Prostate gland (tissue), 2 donors: ENCODE data around the gene CTNND2.

ENCODE experiments used
- CTCF ChIP-seq, 4 experiments: fragments of 200-600 bp in 2 of 4; fragments of 450-650 bp in 2 of 4; sonication (generic) in 2 of 4; IDR thresholded peaks; 1 replicate in 3 of 4; 2 replicates in 1 of 4; pipeline ENCODE4 v1.5.1; 2016 to 2019; ENCODE audit warnings: antibody characterized with exemption in 4 of 4, mild to moderate bottlenecking in 2 of 4, moderate library complexity in 2 of 4
- POLR2A ChIP-seq: fragments of 450-650 bp; IDR thresholded peaks from one replicate; pipeline ENCODE4 v1.6.1; 2016; ENCODE audit warnings: antibody characterized with exemption, mild to moderate bottlenecking
- POLR2AphosphoS5 ChIP-seq: sonication (generic); formaldehyde crosslinking; IDR thresholded peaks from one replicate; pipeline ENCODE4 v1.6.1; 2017; ENCODE audit warnings: antibody characterized with exemption

GRCh38 chr5:11301171-11301570 lies 603.1 kb downstream of the CTNND2 start:
- TF ChIP-seq POLR2A, result no peak
- no peak for TF ChIP-seq POLR2AphosphoS5
- TF ChIP-seq CTCF (IDR thresholded peaks at IDR 0.05), result no peak
